Measurements from ENCODE around the gene BNC2.

DNA sequence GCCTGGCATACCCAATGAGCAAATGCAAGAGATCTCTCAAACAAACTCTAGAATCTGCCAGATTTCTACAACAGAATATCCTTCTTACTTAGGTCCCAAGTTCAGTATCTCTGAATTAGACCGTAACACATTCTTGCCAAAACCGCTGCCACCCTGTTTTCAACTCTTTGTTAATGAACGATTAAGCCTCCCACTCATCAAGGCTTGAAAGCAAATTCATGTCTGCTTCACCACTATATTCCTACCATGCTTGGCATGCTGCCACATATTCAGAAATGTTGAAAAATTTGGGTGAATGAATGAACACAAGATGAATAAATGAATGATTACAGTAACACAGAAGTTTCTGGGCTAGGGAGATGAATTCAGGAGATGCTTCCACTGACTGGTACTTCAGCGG, 119.9 kb downstream of the BNC2 start:
- TF ChIP-seq, protein P1, sequence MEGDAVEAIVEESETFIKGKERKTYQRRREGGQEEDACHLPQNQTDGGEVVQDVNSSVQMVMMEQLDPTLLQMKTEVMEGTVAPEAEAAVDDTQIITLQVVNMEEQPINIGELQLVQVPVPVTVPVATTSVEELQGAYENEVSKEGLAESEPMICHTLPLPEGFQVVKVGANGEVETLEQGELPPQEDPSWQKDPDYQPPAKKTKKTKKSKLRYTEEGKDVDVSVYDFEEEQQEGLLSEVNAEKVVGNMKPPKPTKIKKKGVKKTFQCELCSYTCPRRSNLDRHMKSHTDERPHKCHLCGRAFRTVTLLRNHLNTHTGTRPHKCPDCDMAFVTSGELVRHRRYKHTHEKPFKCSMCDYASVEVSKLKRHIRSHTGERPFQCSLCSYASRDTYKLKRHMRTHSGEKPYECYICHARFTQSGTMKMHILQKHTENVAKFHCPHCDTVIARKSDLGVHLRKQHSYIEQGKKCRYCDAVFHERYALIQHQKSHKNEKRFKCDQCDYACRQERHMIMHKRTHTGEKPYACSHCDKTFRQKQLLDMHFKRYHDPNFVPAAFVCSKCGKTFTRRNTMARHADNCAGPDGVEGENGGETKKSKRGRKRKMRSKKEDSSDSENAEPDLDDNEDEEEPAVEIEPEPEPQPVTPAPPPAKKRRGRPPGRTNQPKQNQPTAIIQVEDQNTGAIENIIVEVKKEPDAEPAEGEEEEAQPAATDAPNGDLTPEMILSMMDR (IDR thresholded peaks at IDR 0.05; ENCODE audit: insufficient read depth, low read length) = no peak
- TF ChIP-seq SPI1 (IDR thresholded peaks at IDR 0.05; ENCODE audit: borderline replicate concordance, low read depth) (no peak), POLR2AphosphoS5 (IDR thresholded peaks at IDR 0.05; ENCODE audit: low read depth) (no peak)
- TF ChIP-seq, protein P2, sequence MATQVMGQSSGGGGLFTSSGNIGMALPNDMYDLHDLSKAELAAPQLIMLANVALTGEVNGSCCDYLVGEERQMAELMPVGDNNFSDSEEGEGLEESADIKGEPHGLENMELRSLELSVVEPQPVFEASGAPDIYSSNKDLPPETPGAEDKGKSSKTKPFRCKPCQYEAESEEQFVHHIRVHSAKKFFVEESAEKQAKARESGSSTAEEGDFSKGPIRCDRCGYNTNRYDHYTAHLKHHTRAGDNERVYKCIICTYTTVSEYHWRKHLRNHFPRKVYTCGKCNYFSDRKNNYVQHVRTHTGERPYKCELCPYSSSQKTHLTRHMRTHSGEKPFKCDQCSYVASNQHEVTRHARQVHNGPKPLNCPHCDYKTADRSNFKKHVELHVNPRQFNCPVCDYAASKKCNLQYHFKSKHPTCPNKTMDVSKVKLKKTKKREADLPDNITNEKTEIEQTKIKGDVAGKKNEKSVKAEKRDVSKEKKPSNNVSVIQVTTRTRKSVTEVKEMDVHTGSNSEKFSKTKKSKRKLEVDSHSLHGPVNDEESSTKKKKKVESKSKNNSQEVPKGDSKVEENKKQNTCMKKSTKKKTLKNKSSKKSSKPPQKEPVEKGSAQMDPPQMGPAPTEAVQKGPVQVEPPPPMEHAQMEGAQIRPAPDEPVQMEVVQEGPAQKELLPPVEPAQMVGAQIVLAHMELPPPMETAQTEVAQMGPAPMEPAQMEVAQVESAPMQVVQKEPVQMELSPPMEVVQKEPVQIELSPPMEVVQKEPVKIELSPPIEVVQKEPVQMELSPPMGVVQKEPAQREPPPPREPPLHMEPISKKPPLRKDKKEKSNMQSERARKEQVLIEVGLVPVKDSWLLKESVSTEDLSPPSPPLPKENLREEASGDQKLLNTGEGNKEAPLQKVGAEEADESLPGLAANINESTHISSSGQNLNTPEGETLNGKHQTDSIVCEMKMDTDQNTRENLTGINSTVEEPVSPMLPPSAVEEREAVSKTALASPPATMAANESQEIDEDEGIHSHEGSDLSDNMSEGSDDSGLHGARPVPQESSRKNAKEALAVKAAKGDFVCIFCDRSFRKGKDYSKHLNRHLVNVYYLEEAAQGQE (IDR thresholded peaks at IDR 0.05; ENCODE audit: insufficient replicate concordance, low read depth) = no peak
